Osteoblast (primary cell): ENCODE results near the gene PALLD. TPM values are rescaled to one million over a fixed set of nuclear protein-coding genes. Genes with fewer than 3 reads are reported as not detected.

Experiments
- DNase-seq: peaks from one replicate; pipeline ENCODE4 v3.0.0; 2011; ENCODE audit warnings: low spot score, mixed read lengths; ENCODE audit not compliant: insufficient read length; ENCODE audit errors: missing footprints
- H2AFZ ChIP-seq: 2 replicates; pipeline ENCODE4 v1.6.0; 2011; ENCODE audit warnings: mild to moderate bottlenecking, low read length
- H3K27ac ChIP-seq: 2 replicates; pipeline ENCODE4 v1.5.1; 2011; ENCODE audit warnings: mild to moderate bottlenecking, low read depth, low read length, moderate library complexity
- H3K27me3 ChIP-seq: 2 replicates; pipeline ENCODE4 v1.6.0; 2012; ENCODE audit warnings: mild to moderate bottlenecking, control low read depth, inconsistent platforms, low read length, moderate library complexity; ENCODE audit not compliant: insufficient read depth
- H3K36me3 ChIP-seq: 2 replicates; pipeline ENCODE4 v1.5.1; 2011; ENCODE audit warnings: mild to moderate bottlenecking, low read length, control low read depth, moderate library complexity; ENCODE audit not compliant: insufficient read depth
- H3K4me1 ChIP-seq: 2 replicates; pipeline ENCODE4 v1.5.1; 2011; ENCODE audit warnings: mild to moderate bottlenecking, low read length, control low read depth, moderate library complexity; ENCODE audit not compliant: insufficient read depth
- H3K4me2 ChIP-seq: 2 replicates; pipeline ENCODE4 v1.6.0; 2011; ENCODE audit warnings: mild to moderate bottlenecking, low read length; ENCODE audit not compliant: insufficient read depth
- H3K4me3 ChIP-seq: fragments of 200-600 bp; sonication (generic); 3 replicates; pipeline ENCODE4 v1.5.1; 2012; ENCODE audit warnings: mild to moderate bottlenecking, low read length, inconsistent platforms; ENCODE audit not compliant: insufficient read depth
- H3K79me2 ChIP-seq: 2 replicates; pipeline ENCODE4 v1.6.0; 2012; ENCODE audit warnings: mild to moderate bottlenecking, low read length, control low read depth, inconsistent platforms; ENCODE audit not compliant: insufficient read depth
- H3K9me3 ChIP-seq: 2 replicates; pipeline ENCODE4 v1.5.1; 2011; ENCODE audit warnings: low read depth, low read length, control low read depth
- H4K20me1 ChIP-seq: 2 replicates; pipeline ENCODE4 v1.6.0; 2012; ENCODE audit warnings: mild to moderate bottlenecking, low read length, control low read depth; ENCODE audit not compliant: insufficient read depth
- CTCF ChIP-seq: IDR thresholded peaks from 2 replicates; pipeline ENCODE4 v1.5.1; 2011; ENCODE audit warnings: mild to moderate bottlenecking, low read depth, low read length, moderate library complexity; ENCODE audit errors: extremely low read depth
- total RNA-seq: library from RNA; depleted of rRNA; stranded (reverse); fragments of >200 nt; gene quantifications from 2 replicates; pipeline ENCODE4 v1.2.3, GENCODE V29; 2012

PALLD gene
- total RNA-seq, 1 donor = 244 TPM

- DNase-seq = no peak
- H3K27me3 ChIP-seq = no peaks in the 10 kb centered on the region
- H2AFZ ChIP-seq = no peak overlapping the region
- peaks cover 35% of the 10 kb centered on the region for H3K36me3 ChIP-seq
- peaks cover 72% of the 10 kb centered on the region for H4K20me1 ChIP-seq
- H3K4me3 ChIP-seq = no peak overlapping the region
- no peak for TF ChIP-seq CTCF
- peaks cover 29% of the 10 kb centered on the region for H3K4me1 ChIP-seq
- peaks cover 94% of the 10 kb centered on the region for H3K79me2 ChIP-seq
- H3K4me2 ChIP-seq = no peak overlapping the region
- H3K27ac ChIP-seq = no peak overlapping the region
- no peaks in the 10 kb centered on the region for H3K9me3 ChIP-seq
Measured at GRCh38 chr4:168835880-168836454, 339.1 kb downstream of the PALLD start.

- H4K20me1 ChIP-seq = peaks cover 77% of the 10 kb centered on the region
- H3K27ac ChIP-seq = no peak overlapping the region
- H3K4me3 ChIP-seq = no peak overlapping the region
- no peak overlapping the region for H3K4me2 ChIP-seq
- no peak for DNase-seq
- no peaks in the 10 kb centered on the region for H3K27me3 ChIP-seq
- TF ChIP-seq CTCF = no peak
- no peak overlapping the region for H2AFZ ChIP-seq
- H3K9me3 ChIP-seq = no peaks in the 10 kb centered on the region
- H3K79me2 ChIP-seq = peaks cover 98% of the 10 kb centered on the region
- peaks cover 35% of the 10 kb centered on the region for H3K36me3 ChIP-seq
- peaks cover 29% of the 10 kb centered on the region for H3K4me1 ChIP-seq
Measured at GRCh38 chr4:168836490-168836889, 339.6 kb downstream of the PALLD start.

- Histone ChIP-seq H3K79me2 (peaks cover 99% of the 10 kb centered on the region), H3K4me2 (no peak overlapping the region)
Measured at GRCh38 chr4:168837922-168838321, 341.1 kb downstream of the PALLD start.

More at GRCh38 chr4:168837922-168838321, 341.1 kb downstream of the PALLD start:
- Histone ChIP-seq H3K4me3 (no peak overlapping the region), H2AFZ (no peak overlapping the region), H3K36me3 (peaks cover 46% of the 10 kb centered on the region), H3K4me1 (peaks cover 36% of the 10 kb centered on the region), H3K9me3 (no peaks in the 10 kb centered on the region), H3K27ac (peak overlapping the region; percentile 29), H3K27me3 (no peaks in the 10 kb centered on the region), H4K20me1 (peaks cover 83% of the 10 kb centered on the region)
- DNase-seq = no peak
- TF ChIP-seq CTCF = no peak
